NCI-H1105 treated with DMSO at 0.1 percent for 48 hours (cell line): Measurements from ENCODE around the gene SAMD3.
"Not testable (repeated sequence)": the region's sequence is repeated elsewhere in the genome, so short reads cannot be mapped to it uniquely, and the experiment has no call there.

ENCODE experiments used
- DNase-seq: peaks from one replicate; lab custom pipeline; 2025; lab: John Stamatoyannopoulos, UW

Gene SAMD3

GRCh38 chr6:130211691-130212090 is 11.1 kb downstream of the SAMD3 start:
- DNase-seq, result no peak

GRCh38 chr6:130207979-130208649 is 14.6 kb downstream of the SAMD3 start:
- DNase-seq, result no peak

- DNase-seq, result no peak
Observed at GRCh38 chr6:130206479-130206878, 16.3 kb downstream of the SAMD3 start.

- no peak for DNase-seq
Observed at GRCh38 chr6:130204322-130204721, 18.4 kb downstream of the SAMD3 start.

GRCh38 chr6:130203370-130203769 is 19.4 kb downstream of the SAMD3 start:
- DNase-seq, result no peak

- no peak for DNase-seq
Observed at GRCh38 chr6:130202782-130203181, 20.0 kb downstream of the SAMD3 start.

GRCh38 chr6:130200020-130200419 is 22.7 kb downstream of the SAMD3 start:
- DNase-seq, result no peak

- DNase-seq, result no peak
Observed at GRCh38 chr6:130198483-130199035, 24.2 kb downstream of the SAMD3 start.

- not testable (repeated sequence) for DNase-seq
Observed at GRCh38 chr6:130197816-130198482, 24.8 kb downstream of the SAMD3 start.

- DNase-seq, result not testable (repeated sequence)
Observed at GRCh38 chr6:130194434-130194833, 28.3 kb downstream of the SAMD3 start.

GRCh38 chr6:130190701-130191690 is 31.8 kb downstream of the SAMD3 start:
- DNase-seq, result no peak

- DNase-seq, result no peak
Observed at GRCh38 chr6:130189531-130190397, 33.0 kb downstream of the SAMD3 start.

- no peak for DNase-seq
Observed at GRCh38 chr6:130188207-130188899, 34.4 kb downstream of the SAMD3 start.

- DNase-seq, result no peak
Observed at GRCh38 chr6:130187335-130188206, 35.2 kb downstream of the SAMD3 start.

GRCh38 chr6:130185658-130186057 is 37.1 kb downstream of the SAMD3 start:
- DNase-seq, result no peak

GRCh38 chr6:130183271-130184222 is 39.2 kb downstream of the SAMD3 start:
- DNase-seq, result no peak

GRCh38 chr6:130182466-130182865 is 40.3 kb downstream of the SAMD3 start:
- no peak for DNase-seq

- DNase-seq, result no peak
Observed at GRCh38 chr6:130178692-130179091, 44.1 kb downstream of the SAMD3 start.
